Nephron (organoid): Measurements from ENCODE around the gene PARK7.
"Not testable (repeated sequence)": the region's sequence is repeated elsewhere in the genome, so short reads cannot be mapped to it uniquely, and the experiment has no call there.

Experiments
- H3K27ac Mint-ChIP-seq, 3 experiments: 2 replicates each; pipeline ENCODE4 v1.8.0; 2020; ENCODE audit warnings: mixed read lengths in 3 of 3, mild to moderate bottlenecking in 2 of 3, moderate library complexity in 1 of 3
- H3K27me3 Mint-ChIP-seq: 2 replicates; pipeline ENCODE4 v1.8.0; 2021; ENCODE audit warnings: low read depth, mild to moderate bottlenecking, moderate library complexity, mixed read lengths
- H3K36me3 Mint-ChIP-seq: 2 replicates; pipeline ENCODE4 v1.8.0; 2020; ENCODE audit warnings: low read depth, mixed read lengths
- H3K4me1 Mint-ChIP-seq: 2 replicates; pipeline ENCODE4 v1.8.0; 2020; ENCODE audit warnings: mixed read lengths
- H3K4me3 Mint-ChIP-seq, 3 experiments: 2 replicates each; pipeline ENCODE4 v1.8.0; 2020; ENCODE audit warnings: mild to moderate bottlenecking in 3 of 3, mixed read lengths in 3 of 3, moderate library complexity in 2 of 3
- H3K9me3 Mint-ChIP-seq: 2 replicates; pipeline ENCODE4 v1.8.0; 2020; ENCODE audit warnings: mixed read lengths
- TF ChIP-seq, protein P1 (sequence below), 3 experiments: fragments of 200-600 bp; sonication (generic); IDR thresholded peaks; one replicate each; pipeline ENCODE4 v1.5.0; 2021; ENCODE audit warnings: antibody characterized with exemption in 3 of 3; ENCODE audit not compliant: unreplicated experiment in 3 of 3

PARK7 gene

DNA sequence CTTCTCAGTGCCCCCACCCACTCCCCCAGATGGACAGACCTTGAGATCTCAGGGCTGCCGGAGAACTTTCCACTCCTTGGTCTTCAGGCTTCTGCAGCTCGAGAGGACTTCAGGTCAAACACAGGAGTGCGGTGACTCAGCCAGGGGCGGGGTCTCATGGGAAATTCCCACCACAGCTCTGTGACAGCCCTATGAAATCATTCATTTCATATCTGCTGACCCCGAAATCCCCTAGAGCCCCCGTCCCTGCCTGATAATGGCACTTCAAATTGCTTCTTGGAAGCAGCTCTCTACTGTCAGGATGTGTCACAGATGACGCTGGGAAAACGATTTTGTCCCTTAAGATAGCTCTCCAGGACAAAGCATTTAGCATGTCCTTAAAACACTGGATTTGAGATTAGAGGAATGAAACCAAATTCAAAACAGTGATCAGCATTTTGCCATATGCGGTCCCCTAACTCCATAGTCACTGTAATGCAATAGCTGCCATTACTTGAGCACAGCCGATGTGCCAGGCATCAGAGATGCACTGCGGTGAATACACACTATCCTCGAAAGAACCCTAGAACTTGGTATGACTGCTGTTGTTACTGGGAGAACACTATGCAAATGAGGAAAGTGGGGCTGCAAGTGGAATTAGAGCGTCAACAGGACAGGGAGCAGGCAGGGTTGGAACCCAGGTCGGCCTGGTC, 20.6 kb upstream of the PARK7 start, which contains the start of gene TNFRSF9:
Gene TNFRSF9 (minus strand): TSS at position 95 of the 692 bp plus-strand sequence. CDS start 845 bp downstream, outside the sequence.
- Mint-ChIP-seq H3K36me3 (no peaks in the 10 kb centered on the region), H3K4me3 (peak within 1 kb of the TSS in 2 of 3 experiments; percentile 46 to 57), H3K9me3 (no peaks in the 10 kb centered on the region), H3K27ac (no peak within 1 kb of the TSS), H3K4me1 (peaks cover 8% of the 10 kb centered on the region), H3K27me3 (peaks cover 60% of the 10 kb centered on the region)
- TF ChIP-seq, protein P1, sequence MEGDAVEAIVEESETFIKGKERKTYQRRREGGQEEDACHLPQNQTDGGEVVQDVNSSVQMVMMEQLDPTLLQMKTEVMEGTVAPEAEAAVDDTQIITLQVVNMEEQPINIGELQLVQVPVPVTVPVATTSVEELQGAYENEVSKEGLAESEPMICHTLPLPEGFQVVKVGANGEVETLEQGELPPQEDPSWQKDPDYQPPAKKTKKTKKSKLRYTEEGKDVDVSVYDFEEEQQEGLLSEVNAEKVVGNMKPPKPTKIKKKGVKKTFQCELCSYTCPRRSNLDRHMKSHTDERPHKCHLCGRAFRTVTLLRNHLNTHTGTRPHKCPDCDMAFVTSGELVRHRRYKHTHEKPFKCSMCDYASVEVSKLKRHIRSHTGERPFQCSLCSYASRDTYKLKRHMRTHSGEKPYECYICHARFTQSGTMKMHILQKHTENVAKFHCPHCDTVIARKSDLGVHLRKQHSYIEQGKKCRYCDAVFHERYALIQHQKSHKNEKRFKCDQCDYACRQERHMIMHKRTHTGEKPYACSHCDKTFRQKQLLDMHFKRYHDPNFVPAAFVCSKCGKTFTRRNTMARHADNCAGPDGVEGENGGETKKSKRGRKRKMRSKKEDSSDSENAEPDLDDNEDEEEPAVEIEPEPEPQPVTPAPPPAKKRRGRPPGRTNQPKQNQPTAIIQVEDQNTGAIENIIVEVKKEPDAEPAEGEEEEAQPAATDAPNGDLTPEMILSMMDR (IDR thresholded peaks at IDR 0.05; ENCODE audit: unreplicated experiment in 3 of 3), result no peak

DNA sequence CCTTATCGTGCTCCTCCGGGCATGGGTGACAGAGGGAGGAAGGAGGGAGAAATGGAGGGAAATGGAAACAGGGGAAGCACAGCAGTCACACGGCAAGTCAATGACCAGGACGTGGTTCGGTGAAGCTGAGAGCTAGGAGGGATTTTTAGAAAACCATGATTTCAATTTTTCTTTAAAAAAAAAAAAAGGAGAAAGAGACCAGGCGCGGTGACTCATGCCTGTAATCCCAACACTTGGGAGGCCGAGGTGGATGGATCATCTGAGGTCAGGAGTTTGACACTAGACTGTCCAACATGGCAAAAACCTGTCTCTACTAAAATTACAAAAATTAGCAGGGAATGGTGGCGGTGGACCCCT, 20.1 kb upstream of the PARK7 start:
- H3K27ac Mint-ChIP-seq, result no peak overlapping the region
- peaks cover 58% of the 10 kb centered on the region for H3K27me3 Mint-ChIP-seq
- H3K36me3 Mint-ChIP-seq, result no peaks in the 10 kb centered on the region
- H3K4me1 Mint-ChIP-seq, result peaks cover 8% of the 10 kb centered on the region
- TF ChIP-seq, protein P1 (IDR thresholded peaks at IDR 0.05; ENCODE audit: unreplicated experiment in 3 of 3), result no peak
- H3K9me3 Mint-ChIP-seq, result no peaks in the 10 kb centered on the region
- peak overlapping the region in 1 of 3 experiments; percentile 57 for H3K4me3 Mint-ChIP-seq

DNA sequence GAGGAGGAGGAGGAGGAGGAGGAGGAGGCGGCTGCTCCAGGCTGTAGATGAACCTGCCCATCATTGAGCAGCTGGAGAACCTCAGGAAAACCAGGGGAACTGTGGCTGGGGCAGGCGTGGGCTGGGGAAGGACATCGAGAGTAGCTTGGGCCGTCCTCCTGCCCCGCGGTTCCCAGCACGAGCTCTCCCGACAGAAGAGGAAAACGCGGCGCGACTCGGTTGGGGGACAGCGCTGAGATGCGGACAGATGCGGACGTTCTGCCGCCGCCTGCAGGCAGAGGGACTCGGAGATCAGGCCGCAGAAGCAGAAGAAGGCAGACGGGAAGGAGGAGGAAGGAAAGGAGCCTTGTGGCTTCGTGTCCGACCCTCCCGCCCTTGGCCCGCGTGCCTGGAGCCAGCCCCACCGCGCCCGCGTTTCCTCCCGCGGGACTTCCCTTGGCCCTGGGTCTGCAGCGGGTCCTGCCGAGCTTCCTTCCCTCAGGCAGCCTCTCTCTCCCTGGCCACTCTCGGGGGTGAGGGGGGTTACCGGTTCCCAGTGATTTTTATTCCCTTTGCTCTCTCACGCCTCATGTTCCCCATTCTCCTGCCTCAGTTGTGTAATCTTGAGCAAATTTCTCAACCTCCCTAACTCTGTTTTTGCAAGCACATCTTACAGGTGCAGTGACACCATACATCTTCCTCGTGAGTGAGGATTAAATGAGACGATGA, 19.1 kb upstream of the PARK7 start:
- Mint-ChIP-seq H3K36me3 (no peaks in the 10 kb centered on the region), H3K4me1 (peaks cover 8% of the 10 kb centered on the region), H3K9me3 (no peaks in the 10 kb centered on the region), H3K27ac (peak overlapping the region in 2 of 3 experiments; percentile 0 to 33), H3K27me3 (peaks cover 58% of the 10 kb centered on the region), H3K4me3 (peak overlapping the region; percentile 46 to 62 (median 57))
- TF ChIP-seq, protein P1 (IDR thresholded peaks at IDR 0.05; ENCODE audit: unreplicated experiment in 3 of 3), result peak in 2 of 3 experiments; percentile 35 to 37

DNA sequence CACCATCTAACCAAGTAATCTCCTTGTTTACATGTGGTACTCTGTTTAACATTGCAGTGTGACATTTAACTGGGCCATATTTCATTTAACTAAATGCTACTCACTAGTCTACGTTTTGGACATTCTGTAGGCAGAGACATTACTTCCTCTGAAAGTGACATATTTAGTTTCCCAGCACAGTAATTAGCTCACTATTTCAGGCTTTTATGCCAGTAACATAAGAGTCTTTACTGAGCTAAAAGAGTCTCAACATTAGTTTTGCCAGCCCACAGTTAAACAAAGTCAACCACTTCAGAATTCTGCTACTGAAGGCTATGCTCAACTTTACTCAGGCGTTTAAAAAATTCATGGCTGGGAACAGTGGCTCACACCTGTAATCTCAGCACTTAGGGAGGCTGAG, 18.3 kb upstream of the PARK7 start:
- Mint-ChIP-seq H3K4me1 (peaks cover 8% of the 10 kb centered on the region), H3K27ac (no peak overlapping the region), H3K27me3 (peaks cover 55% of the 10 kb centered on the region), H3K36me3 (no peaks in the 10 kb centered on the region), H3K9me3 (no peaks in the 10 kb centered on the region), H3K4me3 (no peak overlapping the region)
- TF ChIP-seq, protein P1 (IDR thresholded peaks at IDR 0.05; ENCODE audit: unreplicated experiment in 3 of 3), result no peak

DNA sequence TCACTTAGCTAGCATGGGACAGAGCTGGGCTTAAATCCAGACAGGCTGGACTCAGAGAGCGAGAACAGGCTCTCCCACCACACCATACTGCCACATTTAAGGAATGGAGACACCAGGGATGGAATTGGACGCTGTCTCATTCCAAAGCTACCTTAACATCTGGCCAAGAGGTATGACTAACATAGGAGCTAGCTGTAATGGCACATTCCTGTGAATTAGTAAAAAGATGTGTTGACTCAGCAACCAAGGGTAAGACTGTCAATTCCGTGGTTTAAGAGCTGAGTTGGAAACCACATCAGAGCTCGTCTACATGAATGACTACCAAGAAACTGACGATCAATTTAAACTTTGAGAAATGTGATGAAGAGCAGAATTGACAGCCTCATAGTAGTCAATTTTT, 12.6 kb upstream of the PARK7 start:
- no peak overlapping the region for H3K4me3 Mint-ChIP-seq
- H3K4me1 Mint-ChIP-seq, result no peaks in the 10 kb centered on the region

DNA sequence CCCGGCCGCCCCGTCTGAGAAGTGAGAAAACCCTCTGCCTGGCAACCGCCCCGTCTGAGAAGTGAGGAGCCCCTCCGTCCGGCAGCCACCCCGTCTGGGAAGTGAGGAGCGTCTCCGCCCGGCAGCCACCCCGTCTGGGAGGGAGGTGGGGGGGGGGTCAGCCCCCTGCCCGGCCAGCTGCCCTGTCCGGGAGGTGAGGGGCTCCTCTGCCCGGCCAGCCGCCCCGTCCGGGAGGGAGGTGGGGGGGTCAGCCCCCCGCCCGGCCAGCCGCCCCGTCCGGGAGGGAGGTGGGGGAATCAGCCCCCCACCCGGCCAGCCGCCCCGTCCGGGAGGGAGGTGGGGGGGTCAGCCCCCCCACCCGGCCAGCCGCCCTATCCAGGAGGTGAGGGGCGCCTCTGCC, 8.7 kb upstream of the PARK7 start:
- H3K36me3 Mint-ChIP-seq, H3K27me3 Mint-ChIP-seq, H3K9me3 Mint-ChIP-seq, H3K27ac Mint-ChIP-seq, H3K4me1 Mint-ChIP-seq, H3K4me3 Mint-ChIP-seq: not testable (repeated sequence)

More for the DNA sequence above, 12.6 kb upstream of the PARK7 start:
- TF ChIP-seq, protein P1 (IDR thresholded peaks at IDR 0.05; ENCODE audit: unreplicated experiment in 3 of 3), result no peak
- Mint-ChIP-seq H3K36me3 (no peaks in the 10 kb centered on the region), H3K27ac (no peak overlapping the region), H3K27me3 (peaks cover 4% of the 10 kb centered on the region), H3K9me3 (no peaks in the 10 kb centered on the region)
